Body of pancreas (tissue), 4 donors: ENCODE measurements around the gene TSGA10IP. TPM values are rescaled to one million over a fixed set of nuclear protein-coding genes. Genes with fewer than 3 reads are reported as not detected.

Experiments
- ATAC-seq: fragments of 150-250 bp; one replicate; pipeline ENCODE4 v1.9.1; 2016
- DNase-seq, 4 donors: peaks; one replicate each; pipeline ENCODE4 v3.0.0-alpha.2; 2019
- H3K27ac ChIP-seq, 4 donors: fragments of 200-600 bp; sonication (generic); 1 replicate in 3 of 4; 2 replicates in 1 of 4; pipeline versions ENCODE4 v1.5.1 to v1.6.1; 2016 to 2019; ENCODE audit warnings: mild to moderate bottlenecking in 1 of 4, mixed read lengths in 1 of 4, moderate library complexity in 1 of 4
- H3K27me3 ChIP-seq, 2 donors: fragments of 200-600 bp; sonication (generic); one replicate each; pipeline ENCODE4 v1.6.0; 2016; ENCODE audit warnings: mild to moderate bottlenecking in 1 of 2
- H3K36me3 ChIP-seq, 2 donors: fragments of 200-600 bp; sonication (generic); replicated peaks in 1 of 2; 2 replicates each; pipeline ENCODE4 v1.5.1; 2016; ENCODE audit warnings: low read depth in 2 of 2; ENCODE audit not compliant: insufficient read depth in 1 of 2
- H3K4me1 ChIP-seq: fragments of 200-600 bp; sonication (generic); one replicate; pipeline ENCODE4 v1.6.0; 2016
- H3K4me3 ChIP-seq, 2 donors: fragments of 200-600 bp; sonication (generic); 1 replicate in 1 of 2; 2 replicates in 1 of 2; pipeline ENCODE4 v1.5.1; 2016 to 2019
- H3K9me3 ChIP-seq, 3 donors: fragments of 200-600 bp; sonication (generic); 1 replicate in 2 of 3; 2 replicates in 1 of 3; pipeline ENCODE4 v1.5.1; 2016
- CTCF ChIP-seq, 7 experiments: fragments of 450-650 bp in 4 of 7; fragments of 200-600 bp in 3 of 7; sonication (generic) in 3 of 7; IDR thresholded peaks; one replicate each; pipeline ENCODE4 v1.5.1; 2016 to 2019; ENCODE audit warnings: antibody characterized with exemption in 7 of 7
- POLR2A ChIP-seq, 3 donors: fragments of 450-650 bp; IDR thresholded peaks; one replicate each; pipeline ENCODE4 v1.6.1; 2016; ENCODE audit warnings: antibody characterized with exemption in 3 of 3, mild to moderate bottlenecking in 2 of 3
- WGBS, 2 donors: methylation state at CpG; one replicate each; pipeline ENCODE4 v1.1.5; 2017; 5-methylcytosine and 5-hydroxymethylcytosine counted together
- intact Hi-C: fragments of 100-400 bp; cut with DNase I; formaldehyde crosslinking; loops from one replicate; pipeline ENCODE4 v1.15.1; 2023
- total RNA-seq, 2 donors: library from RNA; depleted of rRNA; stranded (reverse); fragments of >200 nt; gene quantifications; one replicate each; pipeline ENCODE4 v1.1.0, GENCODE V29; 2016

Gene TSGA10IP
- total RNA-seq, 2 donors from 2014 or later = not detected

GRCh38 chr11:65954771-65955170, 9.5 kb downstream of the TSGA10IP start:
- intact Hi-C loops = loop anchor here (5.0 kb wide), 1 partner anchor 32 kb away; no protein-coding TSS in a partner anchor
- no peaks in the 10 kb centered on the region for H3K27me3 ChIP-seq
- 68 to 70% methylated on average over 8 of the region's 8 CpGs for WGBS, 2 donors
- no peaks in the 10 kb centered on the region for H3K36me3 ChIP-seq
- no peaks in the 10 kb centered on the region for H3K9me3 ChIP-seq
- TF ChIP-seq CTCF (IDR thresholded peaks at IDR 0.05) = no peak
- TF ChIP-seq POLR2A (IDR thresholded peaks at IDR 0.05) = no peak
- ATAC-seq (no peak), DNase-seq (no peak)
- no peak overlapping the region for H3K4me3 ChIP-seq
- H3K4me1 ChIP-seq = no peaks in the 10 kb centered on the region
- H3K27ac ChIP-seq = no peak overlapping the region

- Histone ChIP-seq H3K4me3 (no peak overlapping the region), H3K36me3 (no peaks in the 10 kb centered on the region), H3K9me3 (no peaks in the 10 kb centered on the region), H3K27me3 (no peaks in the 10 kb centered on the region), H3K27ac (no peak overlapping the region), H3K4me1 (peaks cover 18% of the 10 kb centered on the region)
- intact Hi-C loops = loop anchor here (5.0 kb wide), 1 partner anchor 36 kb away; no protein-coding TSS in a partner anchor
- DNase-seq (no peak), ATAC-seq (no peak)
- no peak for TF ChIP-seq POLR2A (IDR thresholded peaks at IDR 0.05)
- no peak for TF ChIP-seq CTCF (IDR thresholded peaks at IDR 0.05)
- WGBS, 2 donors = 57 to 65% methylated on average over 4 of the region's 4 CpGs
These were observed 13.0 kb downstream of the TSGA10IP start for GRCh38 chr11:65958291-65958690.

- TF ChIP-seq CTCF (IDR thresholded peaks at IDR 0.05) (no peak), POLR2A (IDR thresholded peaks at IDR 0.05) (no peak)
- intact Hi-C loops = loop anchor here (5.0 kb wide), 1 partner anchor 37 kb away; no protein-coding TSS in a partner anchor
- Histone ChIP-seq H3K9me3 (no peaks in the 10 kb centered on the region), H3K27me3 (no peaks in the 10 kb centered on the region), H3K27ac (no peak overlapping the region), H3K36me3 (no peaks in the 10 kb centered on the region), H3K4me3 (no peak overlapping the region), H3K4me1 (peaks cover 24% of the 10 kb centered on the region)
- WGBS, 2 donors = 68 to 78% methylated on average over 4 to 17 of the region's 17 CpGs
- DNase-seq = no peak
- ATAC-seq = no peak
These were observed 13.6 kb downstream of the TSGA10IP start for GRCh38 chr11:65958774-65959420.

GRCh38 chr11:65960824-65961266, 15.6 kb downstream of the TSGA10IP start:
- H3K4me3 ChIP-seq = peak overlapping the region; percentile 98 to 99
- DNase-seq (no peak), ATAC-seq (no peak)
- 31 to 41% methylated on average over 12 to 16 of the region's 16 CpGs for WGBS, 2 donors
- TF ChIP-seq POLR2A (IDR thresholded peaks at IDR 0.05) = no peak
- no peak for TF ChIP-seq CTCF (IDR thresholded peaks at IDR 0.05)
- intact Hi-C loops = no loop called here
- H3K36me3 ChIP-seq = peaks cover 0 to 10% of the 10 kb centered on the region in 2 donors
- H3K27me3 ChIP-seq = no peaks in the 10 kb centered on the region
- H3K27ac ChIP-seq = peak overlapping the region; percentile 30 to 89 (median 72)
- H3K4me1 ChIP-seq = peaks cover 26% of the 10 kb centered on the region
- H3K9me3 ChIP-seq = no peaks in the 10 kb centered on the region
